Ascending aorta (tissue), 2 donors: ENCODE data around the gene EPHX1. TPM values are rescaled to one million over a fixed set of nuclear protein-coding genes. Genes with fewer than 3 reads are reported as not detected.
"Not testable (repeated sequence)": the region's sequence is repeated elsewhere in the genome, so short reads cannot be mapped to it uniquely, and the experiment has no call there.

ENCODE experiments used
- DNase-seq, 2 donors: peaks; one replicate each; pipeline ENCODE4 v3.0.0-alpha.2; 2019; ENCODE audit warnings: low spot score in 2 of 2
- H3K27ac ChIP-seq, 2 donors: fragments of 200-600 bp; sonication (generic); one replicate each; pipeline ENCODE4 v1.5.1; 2016 to 2017; ENCODE audit warnings: mild to moderate bottlenecking in 1 of 2
- H3K27me3 ChIP-seq: fragments of 200-600 bp; sonication (generic); one replicate; pipeline ENCODE4 v1.5.1; 2017
- H3K36me3 ChIP-seq, 2 donors: fragments of 200-600 bp; sonication (generic); one replicate each; pipeline ENCODE4 v1.5.1; 2016
- H3K4me1 ChIP-seq, 2 donors: fragments of 200-600 bp; sonication (generic); one replicate each; pipeline ENCODE4 v1.5.1; 2016 to 2017; ENCODE audit warnings: mild to moderate bottlenecking in 1 of 2
- H3K4me3 ChIP-seq, 2 donors: fragments of 200-600 bp; sonication (generic); one replicate each; pipeline ENCODE4 v1.5.1; 2016 to 2017; ENCODE audit warnings: mild to moderate bottlenecking in 1 of 2
- H3K9me3 ChIP-seq, 2 donors: fragments of 200-600 bp; sonication (generic); one replicate each; pipeline ENCODE4 v1.5.1; 2016
- intact Hi-C: fragments of 100-400 bp; cut with DNase I; formaldehyde crosslinking; loops from one replicate; pipeline ENCODE4 v1.15.1; 2023
- total RNA-seq: library from RNA; depleted of rRNA; stranded (reverse); fragments of >200 nt; gene quantifications from one replicate; pipeline ENCODE4 v1.1.0, GENCODE V29; 2016
- TF ChIP-seq, protein P1 (sequence below), 3 experiments: fragments of 200-600 bp in 2 of 3; fragments of 450-650 bp in 1 of 3; sonication (generic) in 2 of 3; IDR thresholded peaks; one replicate each; pipeline ENCODE4 v1.5.1; 2016 to 2019; ENCODE audit warnings: antibody characterized with exemption in 3 of 3, mild to moderate bottlenecking in 1 of 3, moderate library complexity in 1 of 3

EPHX1 gene
- 127 TPM for total RNA-seq

GRCh38 chr1:225809842-225810578 lies at the start of gene EPHX1:
Gene EPHX1 (plus strand): TSS chr1:225810124. CDS start chr1:225828730, 18,606 bp downstream.
- TF ChIP-seq, protein P1, sequence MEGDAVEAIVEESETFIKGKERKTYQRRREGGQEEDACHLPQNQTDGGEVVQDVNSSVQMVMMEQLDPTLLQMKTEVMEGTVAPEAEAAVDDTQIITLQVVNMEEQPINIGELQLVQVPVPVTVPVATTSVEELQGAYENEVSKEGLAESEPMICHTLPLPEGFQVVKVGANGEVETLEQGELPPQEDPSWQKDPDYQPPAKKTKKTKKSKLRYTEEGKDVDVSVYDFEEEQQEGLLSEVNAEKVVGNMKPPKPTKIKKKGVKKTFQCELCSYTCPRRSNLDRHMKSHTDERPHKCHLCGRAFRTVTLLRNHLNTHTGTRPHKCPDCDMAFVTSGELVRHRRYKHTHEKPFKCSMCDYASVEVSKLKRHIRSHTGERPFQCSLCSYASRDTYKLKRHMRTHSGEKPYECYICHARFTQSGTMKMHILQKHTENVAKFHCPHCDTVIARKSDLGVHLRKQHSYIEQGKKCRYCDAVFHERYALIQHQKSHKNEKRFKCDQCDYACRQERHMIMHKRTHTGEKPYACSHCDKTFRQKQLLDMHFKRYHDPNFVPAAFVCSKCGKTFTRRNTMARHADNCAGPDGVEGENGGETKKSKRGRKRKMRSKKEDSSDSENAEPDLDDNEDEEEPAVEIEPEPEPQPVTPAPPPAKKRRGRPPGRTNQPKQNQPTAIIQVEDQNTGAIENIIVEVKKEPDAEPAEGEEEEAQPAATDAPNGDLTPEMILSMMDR (IDR thresholded peaks at IDR 0.05): peak; percentile 33 to 43 (median 33)
- peak; percentile 56 to 94 for DNase-seq
- Histone ChIP-seq H3K27ac (peak within 1 kb of the TSS; percentile 84 to 90), H3K27me3 (no peaks in the 10 kb centered on the region), H3K4me3 (peak within 1 kb of the TSS; percentile 66 to 89), H3K36me3 (no peaks in the 10 kb centered on the region), H3K9me3 (no peaks in the 10 kb centered on the region), H3K4me1 (peaks cover 19 to 32% of the 10 kb centered on the region in 2 donors)
- intact Hi-C loops: loop anchor here (1.0 kb wide), 3 partner anchors 33 to 335 kb away; partner anchors contain the start of gene SRP9

DNA sequence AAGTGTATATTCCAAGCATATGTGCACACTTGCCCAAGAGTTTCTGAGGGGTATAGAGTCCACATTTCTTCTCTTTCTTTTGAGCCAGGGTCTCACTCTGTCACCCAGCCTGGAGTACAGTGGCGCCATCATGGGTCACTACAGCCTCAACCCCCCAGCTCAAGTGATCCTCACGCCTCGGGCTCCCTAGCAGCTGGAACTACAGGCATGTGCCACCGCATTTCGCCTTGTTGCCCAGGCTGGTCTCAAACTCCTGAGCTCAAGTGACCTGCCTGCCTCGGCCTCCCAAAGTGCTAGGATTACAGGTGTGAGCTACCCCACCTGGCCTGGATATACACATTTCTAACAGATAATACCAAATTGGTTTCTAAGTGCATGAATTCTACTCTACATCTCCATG lies 49.4 kb upstream of the EPHX1 start:
- TF ChIP-seq, protein P1 (IDR thresholded peaks at IDR 0.05): no peak
- intact Hi-C loops: no loop called here
- H3K4me3 ChIP-seq: no peak overlapping the region
- no peak for DNase-seq
- no peaks in the 10 kb centered on the region for H3K9me3 ChIP-seq
- H3K27me3 ChIP-seq: no peaks in the 10 kb centered on the region
- H3K4me1 ChIP-seq: peaks cover 10 to 23% of the 10 kb centered on the region in 2 donors
- no peaks in the 10 kb centered on the region for H3K36me3 ChIP-seq
- H3K27ac ChIP-seq: no peak overlapping the region

- DNase-seq, H3K36me3 ChIP-seq, intact Hi-C loops, H3K27me3 ChIP-seq, H3K27ac ChIP-seq, H3K9me3 ChIP-seq, H3K4me3 ChIP-seq: not testable (repeated sequence)
- peaks cover 10 to 20% of the 10 kb centered on the region in 2 donors for H3K4me1 ChIP-seq
Measured at GRCh38 chr1:225761395-225761794, 48.5 kb upstream of the EPHX1 start.

GRCh38 chr1:225762002-225762441 lies 47.9 kb upstream of the EPHX1 start:
- Histone ChIP-seq H3K27ac (peak overlapping the region; percentile 72 to 74), H3K36me3 (no peaks in the 10 kb centered on the region), H3K9me3 (no peaks in the 10 kb centered on the region), H3K4me3 (no peak overlapping the region), H3K27me3 (no peaks in the 10 kb centered on the region), H3K4me1 (peaks cover 10 to 26% of the 10 kb centered on the region in 2 donors)
- peak in 1 of 2 donors; percentile 55 for DNase-seq
- intact Hi-C loops: loop anchor here (2.0 kb wide), 2 partner anchors 15 to 25 kb away; no protein-coding TSS in a partner anchor
- TF ChIP-seq, protein P1 (IDR thresholded peaks at IDR 0.05): no peak

DNA sequence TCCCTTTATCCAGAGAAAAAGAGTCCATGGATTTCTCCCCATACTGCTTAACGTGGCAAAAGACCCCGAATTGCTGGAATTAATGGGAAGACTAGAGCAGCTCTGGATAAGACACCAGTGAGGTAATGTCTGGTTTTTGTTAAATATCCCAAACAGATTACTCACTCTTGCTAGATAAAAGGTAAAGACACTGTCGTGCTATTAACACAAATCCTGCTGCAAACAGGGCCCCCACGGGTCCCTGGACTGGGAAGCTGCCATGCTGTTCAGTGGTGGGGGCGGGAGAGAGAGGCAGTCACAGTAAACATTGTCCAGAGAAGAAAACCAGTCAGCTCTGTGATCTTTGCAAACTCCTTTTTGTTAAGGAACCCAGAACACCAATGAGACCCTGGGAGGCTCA lies 47.5 kb upstream of the EPHX1 start:
- Histone ChIP-seq H3K4me1 (peaks cover 14 to 31% of the 10 kb centered on the region in 2 donors), H3K4me3 (no peak overlapping the region), H3K9me3 (no peaks in the 10 kb centered on the region), H3K27me3 (no peaks in the 10 kb centered on the region), H3K36me3 (no peaks in the 10 kb centered on the region), H3K27ac (peak overlapping the region; percentile 72 to 74)
- TF ChIP-seq, protein P1 (IDR thresholded peaks at IDR 0.05): no peak
- peak in 1 of 2 donors; percentile 52 for DNase-seq
- intact Hi-C loops: loop anchor here (2.0 kb wide), 2 partner anchors 16 to 26 kb away; no protein-coding TSS in a partner anchor
